GM21390 (cell line): ENCODE data around the gene TMEM170A.
"Not testable (repeated sequence)": the region's sequence is repeated elsewhere in the genome, so short reads cannot be mapped to it uniquely, and the experiment has no call there.

Experiments used
- ATAC-seq: cut with Tn5 transposase; IDR thresholded peaks from one replicate; pipeline ENCODE4 v1.9.1; 2021; ENCODE audit not compliant: unreplicated experiment

TMEM170A gene

GRCh38 chr16:75464122-75464918, at the start of gene TMEM170A:
TMEM170A (minus strand) TSS chr16:75464689; CDS start chr16:75464600, 89 bp downstream.
- ATAC-seq = peak; percentile 90

- no peak for ATAC-seq
Measured at GRCh38 chr16:75506574-75506973, 42.1 kb upstream of the TMEM170A start.

GRCh38 chr16:75506107-75506506, 41.6 kb upstream of the TMEM170A start:
- no peak for ATAC-seq

- ATAC-seq = no peak
Measured at GRCh38 chr16:75503801-75504200, 39.3 kb upstream of the TMEM170A start.

- ATAC-seq = no peak
Measured at GRCh38 chr16:75502916-75503605, 38.6 kb upstream of the TMEM170A start.

GRCh38 chr16:75501820-75502219, 37.3 kb upstream of the TMEM170A start:
- ATAC-seq = not testable (repeated sequence)

GRCh38 chr16:75501359-75501758, 36.9 kb upstream of the TMEM170A start:
- ATAC-seq = no peak

- not testable (repeated sequence) for ATAC-seq
Measured at GRCh38 chr16:75498605-75499322, 34.3 kb upstream of the TMEM170A start.

GRCh38 chr16:75497558-75497957, 33.1 kb upstream of the TMEM170A start:
- ATAC-seq = no peak

- peak; percentile 64 for ATAC-seq
Measured at GRCh38 chr16:75495076-75495674, 30.7 kb upstream of the TMEM170A start, which contains the start of gene CHST6. CHST6 (minus strand) TSS chr16:75495441; CDS start chr16:75479828, 15,613 bp downstream.

GRCh38 chr16:75494661-75495075, 30.2 kb upstream of the TMEM170A start:
- no peak for ATAC-seq

- ATAC-seq = no peak
Measured at GRCh38 chr16:75494184-75494583, 29.7 kb upstream of the TMEM170A start.

GRCh38 chr16:75491876-75492275, 27.4 kb upstream of the TMEM170A start:
- no peak for ATAC-seq

GRCh38 chr16:75488322-75488721, 23.8 kb upstream of the TMEM170A start:
- ATAC-seq = no peak

- ATAC-seq = peak; percentile 73
Measured at GRCh38 chr16:75486676-75487313, 22.3 kb upstream of the TMEM170A start.

- ATAC-seq = no peak
Measured at GRCh38 chr16:75486014-75486675, 21.7 kb upstream of the TMEM170A start.

GRCh38 chr16:75485230-75486013, 20.9 kb upstream of the TMEM170A start:
- ATAC-seq = peak; percentile 40

- no peak for ATAC-seq
Measured at GRCh38 chr16:75483222-75483621, 18.7 kb upstream of the TMEM170A start.
